ENCODE data around the gene INSYN2B.

DNA sequence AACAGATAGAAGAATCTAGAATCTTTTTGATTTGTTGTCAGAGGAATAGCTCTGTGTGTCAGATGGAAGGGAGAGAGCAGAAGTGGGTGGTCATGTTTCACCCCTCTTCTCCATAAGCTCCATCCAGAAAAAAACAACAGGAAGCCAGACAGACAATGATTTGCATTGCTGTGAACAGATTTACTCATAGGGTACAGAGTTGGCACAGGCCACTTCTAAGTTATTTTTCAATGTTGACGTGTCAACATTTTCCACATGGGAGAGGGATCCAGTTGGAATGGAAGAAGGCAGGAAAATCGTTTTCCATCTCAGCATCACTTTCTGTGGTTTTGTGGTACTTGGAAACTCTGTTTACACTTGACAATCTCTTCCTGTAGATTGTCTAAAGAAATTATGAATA, 86.7 kb downstream of the INSYN2B start:
- TF ChIP-seq, protein P1, sequence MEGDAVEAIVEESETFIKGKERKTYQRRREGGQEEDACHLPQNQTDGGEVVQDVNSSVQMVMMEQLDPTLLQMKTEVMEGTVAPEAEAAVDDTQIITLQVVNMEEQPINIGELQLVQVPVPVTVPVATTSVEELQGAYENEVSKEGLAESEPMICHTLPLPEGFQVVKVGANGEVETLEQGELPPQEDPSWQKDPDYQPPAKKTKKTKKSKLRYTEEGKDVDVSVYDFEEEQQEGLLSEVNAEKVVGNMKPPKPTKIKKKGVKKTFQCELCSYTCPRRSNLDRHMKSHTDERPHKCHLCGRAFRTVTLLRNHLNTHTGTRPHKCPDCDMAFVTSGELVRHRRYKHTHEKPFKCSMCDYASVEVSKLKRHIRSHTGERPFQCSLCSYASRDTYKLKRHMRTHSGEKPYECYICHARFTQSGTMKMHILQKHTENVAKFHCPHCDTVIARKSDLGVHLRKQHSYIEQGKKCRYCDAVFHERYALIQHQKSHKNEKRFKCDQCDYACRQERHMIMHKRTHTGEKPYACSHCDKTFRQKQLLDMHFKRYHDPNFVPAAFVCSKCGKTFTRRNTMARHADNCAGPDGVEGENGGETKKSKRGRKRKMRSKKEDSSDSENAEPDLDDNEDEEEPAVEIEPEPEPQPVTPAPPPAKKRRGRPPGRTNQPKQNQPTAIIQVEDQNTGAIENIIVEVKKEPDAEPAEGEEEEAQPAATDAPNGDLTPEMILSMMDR (IDR thresholded peaks at IDR 0.05; ENCODE audit: poor library complexity): no peak
- TF ChIP-seq EZH2 (IDR thresholded peaks at IDR 0.05; ENCODE audit: borderline replicate concordance): no peak
- TF ChIP-seq EZH2phosphoT487 (IDR thresholded peaks at IDR 0.05; ENCODE audit: low read depth, severe bottlenecking, unreplicated experiment): no peak

All from hepatocyte (in vitro differentiated cells).